ENCODE results near the gene RPS6KL1. TPM values are rescaled to one million over a fixed set of nuclear protein-coding genes. Genes with fewer than 3 reads are reported as not detected.
A peak's percentile ranks its signal among the peaks of the same experiment; 100 is the strongest.

The RPS6KL1 gene
- polyA plus RNA-seq, 2 of the 4 experiments (the other 2 are of a cell fraction), result 0.32 to 0.99 TPM

GRCh38 chr14:74912111-74912510 lies 10.9 kb downstream of the RPS6KL1 start (continued):
- TF ChIP-seq RNF2 (IDR thresholded peaks at IDR 0.05; ENCODE audit: borderline replicate concordance, low read depth) (no peak), ZSCAN20 (CRISPR knock-in tag; IDR thresholded peaks at IDR 0.05) (no peak), POLR2AphosphoS2 (conservative IDR thresholded peaks at IDR 0.05; ENCODE audit: low read length) (no peak)

- TF ChIP-seq JUN (IDR thresholded peaks at IDR 0.05) (no peak), RNF2 (IDR thresholded peaks at IDR 0.05; ENCODE audit: borderline replicate concordance, low read depth) (no peak), HEYL (CRISPR knock-in tag; IDR thresholded peaks at IDR 0.05) (no peak), TFCP2L1 (CRISPR knock-in tag; IDR thresholded peaks at IDR 0.05) (no peak), FOXS1 (CRISPR knock-in tag; IDR thresholded peaks at IDR 0.05) (no peak), RARB (CRISPR knock-in tag; IDR thresholded peaks at IDR 0.05) (no peak), JUNB (IDR thresholded peaks at IDR 0.05) (no peak), HMGXB4 (CRISPR knock-in tag; IDR thresholded peaks at IDR 0.05; ENCODE audit: borderline replicate concordance) (no peak), HOXB13 (CRISPR knock-in tag; IDR thresholded peaks at IDR 0.05; ENCODE audit: low read depth) (no peak), RCOR1 (IDR thresholded peaks at IDR 0.05; ENCODE audit: low read depth, low read length) (no peak), FOSB (CRISPR knock-in tag; IDR thresholded peaks at IDR 0.05) (no peak), PHF8 (IDR thresholded peaks at IDR 0.05; ENCODE audit: borderline replicate concordance, low read depth) (no peak), CEBPB (IDR thresholded peaks at IDR 0.05) (no peak), KDM5A (IDR thresholded peaks at IDR 0.05) (no peak), POLR2AphosphoS2 (conservative IDR thresholded peaks at IDR 0.05; ENCODE audit: low read length) (no peak)
- TF ChIP-seq, protein P1, sequence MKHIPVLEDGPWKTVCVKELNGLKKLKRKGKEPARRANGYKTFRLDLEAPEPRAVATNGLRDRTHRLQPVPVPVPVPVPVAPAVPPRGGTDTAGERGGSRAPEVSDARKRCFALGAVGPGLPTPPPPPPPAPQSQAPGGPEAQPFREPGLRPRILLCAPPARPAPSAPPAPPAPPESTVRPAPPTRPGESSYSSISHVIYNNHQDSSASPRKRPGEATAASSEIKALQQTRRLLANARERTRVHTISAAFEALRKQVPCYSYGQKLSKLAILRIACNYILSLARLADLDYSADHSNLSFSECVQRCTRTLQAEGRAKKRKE (CRISPR knock-in tag; IDR thresholded peaks at IDR 0.05; ENCODE audit: low read depth), result no peak
- TF ChIP-seq, protein P2, sequence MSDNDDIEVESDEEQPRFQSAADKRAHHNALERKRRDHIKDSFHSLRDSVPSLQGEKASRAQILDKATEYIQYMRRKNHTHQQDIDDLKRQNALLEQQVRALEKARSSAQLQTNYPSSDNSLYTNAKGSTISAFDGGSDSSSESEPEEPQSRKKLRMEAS (IDR thresholded peaks at IDR 0.05), result no peak
- no peak for FAIRE-seq
- no peak for ATAC-seq
- CTCF ChIA-PET, result interaction anchor here (1.0 to 12.5 kb wide), 8 partner anchors 11 to 392 kb away, joined by 3 to 226 read pairs (median 4); partner anchors contain the start of gene RPS6KL1
- POLR2A ChIA-PET, result no interaction called here
- no peak overlapping the region for H3K4me2 ChIP-seq
- peak overlapping the region in 1 of 2 experiments; percentile 49; a peak in 2 of 6 replicates for H3K27ac ChIP-seq
- DNase-seq (ENCODE audit: low read depth in 1 of 2, low spot score in 1 of 2), result no peak
- no peak overlapping the region for H3K4me3 ChIP-seq
- 58% methylated on average over 5 of the region's 5 CpGs for WGBS (ENCODE audit: missing lambda C conversion rate)
- no peaks in the 10 kb centered on the region for H3K9me3 ChIP-seq
- peaks cover 9% of the 10 kb centered on the region; the same call in 2 of the 3 replicates for H3K4me1 ChIP-seq
Measured at GRCh38 chr14:74911704-74912103, 11.4 kb downstream of the RPS6KL1 start.

GRCh38 chr14:74911221-74911620 lies 11.8 kb downstream of the RPS6KL1 start:
- TF ChIP-seq EP300 (IDR thresholded peaks at IDR 0.05) (no peak), EHF (CRISPR knock-in tag; IDR thresholded peaks at IDR 0.05) (no peak), TFCP2L1 (CRISPR knock-in tag; IDR thresholded peaks at IDR 0.05) (no peak), SREBF2 (IDR thresholded peaks at IDR 0.05) (no peak), CHD2 (IDR thresholded peaks at IDR 0.05; ENCODE audit: low read length, partially characterized antibody) (no peak), RAD21 (conservative IDR thresholded peaks at IDR 0.05 in 1 of 2, IDR thresholded peaks at IDR 0.05 in 1 of 2) (no peak), MYC (IDR thresholded peaks at IDR 0.05; ENCODE audit: borderline replicate concordance, low read length) (no peak), HEYL (CRISPR knock-in tag; IDR thresholded peaks at IDR 0.05) (no peak)
- POLR2A ChIA-PET, result no interaction called here
- no peak overlapping the region for H3K4me2 ChIP-seq
- peak overlapping the region in 1 of 2 experiments; percentile 49; a peak in 1 of 6 replicates for H3K27ac ChIP-seq
- CTCF ChIA-PET, result interaction anchor here (1.2 to 12.5 kb wide), 6 partner anchors 11 to 392 kb away, joined by 3 to 226 read pairs (median 46); partner anchors contain the start of gene RPS6KL1
- H3K4me3 ChIP-seq, result no peak overlapping the region
- ATAC-seq (no peak), DNase-seq (ENCODE audit: low read depth in 1 of 2, low spot score in 1 of 2) (no peak), FAIRE-seq (no peak)
- H3K4me1 ChIP-seq, result peaks cover 9% of the 10 kb centered on the region; the same call in 2 of the 3 replicates
- WGBS (ENCODE audit: missing lambda C conversion rate), result 80% methylated on average over 4 of the region's 6 CpGs
- no peaks in the 10 kb centered on the region for H3K9me3 ChIP-seq

All from A549 (cell line).